HEK293T (cell line): Measurements from ENCODE around the gene ACTR1B.

Experiments
- CTCF ChIA-PET: fragments of 350-600 bp; formaldehyde crosslinking; extraction: SDS; loops from one replicate; lab custom pipeline; 2021; ENCODE audit warnings: antibody characterized with exemption, inconsistent platforms; lab: Yijun Ruan, JAX
- POLR2A ChIA-PET: fragments of 350-600 bp; formaldehyde crosslinking; extraction: SDS; loops from one replicate; lab custom pipeline; 2020; ENCODE audit warnings: antibody characterized with exemption, inconsistent platforms; lab: Yijun Ruan, JAX
- DNase-seq: peaks from one replicate; pipeline ENCODE4 v3.0.0; 2012; ENCODE audit warnings: mixed read lengths; ENCODE audit errors: extremely low spot score
- ARNT ChIP-seq: fragments of 450-650 bp; IDR thresholded peaks from 2 replicates; pipeline ENCODE4 v1.6.1; 2017; ENCODE audit warnings: mild to moderate bottlenecking
- BHLHE40 ChIP-seq: fragments of 450-650 bp; IDR thresholded peaks from 2 replicates; pipeline ENCODE4 v1.6.1; 2016; ENCODE audit warnings: mild to moderate bottlenecking, moderate library complexity, borderline replicate concordance
- CTBP1 ChIP-seq: fragments of 450-650 bp; IDR thresholded peaks from 2 replicates; pipeline ENCODE4 v1.6.1; 2016; ENCODE audit warnings: borderline replicate concordance
- ELF4 ChIP-seq: fragments of 450-650 bp; IDR thresholded peaks from 2 replicates; pipeline ENCODE4 v1.6.1; 2017; ENCODE audit warnings: antibody characterized with exemption
- FOXA1 ChIP-seq: fragments of 450-650 bp; IDR thresholded peaks from 2 replicates; pipeline ENCODE4 v1.6.1; 2016; ENCODE audit warnings: mild to moderate bottlenecking
- FOXK2 ChIP-seq: fragments of 450-650 bp; IDR thresholded peaks from 2 replicates; pipeline ENCODE4 v1.6.1; 2016; ENCODE audit warnings: mild to moderate bottlenecking
- FOXM1 ChIP-seq: fragments of 450-650 bp; IDR thresholded peaks from 2 replicates; pipeline ENCODE4 v1.6.1; 2017; ENCODE audit warnings: mild to moderate bottlenecking, borderline replicate concordance
- HDGF ChIP-seq: fragments of 450-650 bp; IDR thresholded peaks from 2 replicates; pipeline ENCODE4 v1.6.1; 2017; ENCODE audit warnings: antibody characterized with exemption, borderline replicate concordance
- L3MBTL2 ChIP-seq: fragments of 450-650 bp; conservative IDR thresholded peaks from 2 replicates; pipeline ENCODE4 v1.6.1; 2016; ENCODE audit warnings: mild to moderate bottlenecking
- LEF1 ChIP-seq: fragments of 450-650 bp; IDR thresholded peaks from 2 replicates; pipeline ENCODE4 v1.6.1; 2017; ENCODE audit warnings: mild to moderate bottlenecking, borderline replicate concordance
- NFRKB ChIP-seq: fragments of 450-650 bp; IDR thresholded peaks from 2 replicates; pipeline ENCODE4 v1.6.1; 2016; ENCODE audit warnings: mild to moderate bottlenecking, moderate library complexity
- PKNOX1 ChIP-seq: fragments of 450-650 bp; IDR thresholded peaks from 2 replicates; pipeline ENCODE4 v1.6.1; 2016
- SP1 ChIP-seq: fragments of 450-650 bp; IDR thresholded peaks from 2 replicates; pipeline ENCODE4 v1.6.1; 2017
- SUZ12 ChIP-seq: fragments of 450-650 bp; IDR thresholded peaks from 2 replicates; pipeline ENCODE4 v1.6.1; 2016; ENCODE audit warnings: mild to moderate bottlenecking
- TARDBP ChIP-seq: fragments of 450-650 bp; IDR thresholded peaks from 2 replicates; pipeline ENCODE4 v1.6.1; 2016
- ZNF384 ChIP-seq: fragments of 450-650 bp; IDR thresholded peaks from 2 replicates; pipeline ENCODE4 v1.6.1; 2016

ACTR1B gene

DNA sequence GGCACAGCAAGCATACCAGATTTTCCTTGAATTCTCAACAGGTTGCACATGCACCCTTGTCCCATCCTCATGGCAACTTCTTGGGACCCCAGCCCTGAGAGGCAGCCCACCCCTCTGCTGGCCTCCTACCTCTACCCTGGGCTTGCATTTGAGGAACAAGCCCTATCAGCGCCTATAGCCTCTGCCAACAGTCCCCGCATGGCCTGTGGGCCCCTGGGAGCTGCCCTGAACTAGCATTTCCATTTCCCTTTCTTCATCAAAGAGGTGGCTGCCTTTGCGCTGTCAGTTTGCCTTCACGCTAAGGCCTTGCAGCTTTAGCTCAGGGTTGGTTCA is 44.2 kb upstream of the ACTR1B start:
- no peak for DNase-seq
- TF ChIP-seq ARNT (no peak), FOXA1 (no peak), SUZ12 (no peak), CTBP1 (no peak), BHLHE40 (no peak), SP1 (no peak), LEF1 (no peak), ELF4 (no peak), L3MBTL2 (no peak), HDGF (no peak), PKNOX1 (no peak), TARDBP (no peak), FOXK2 (no peak), ZNF384 (no peak), FOXM1 (no peak), NFRKB (no peak)
- POLR2A ChIA-PET = interaction anchor here (1.5 kb wide), 1 partner anchor 117 kb away, joined by 5 read pairs; no protein-coding TSS in a partner anchor
- CTCF ChIA-PET = interaction anchor here (1.4 to 3.6 kb wide), 2 partner anchors 10 kb away, joined by 3 to 36 read pairs; no protein-coding TSS in a partner anchor

GRCh38 chr2:97707362-97708047 is 43.7 kb upstream of the ACTR1B start:
- CTCF ChIA-PET = interaction anchor here (1.4 to 3.6 kb wide), 2 partner anchors 9 to 11 kb away, joined by 3 to 36 read pairs; no protein-coding TSS in a partner anchor
- no peak for TF ChIP-seq FOXK2
- TF ChIP-seq HDGF = no peak
- TF ChIP-seq BHLHE40 = no peak
- TF ChIP-seq NFRKB = no peak
- no peak for TF ChIP-seq PKNOX1
- no peak for TF ChIP-seq LEF1
- no peak for TF ChIP-seq SUZ12
- TF ChIP-seq SP1 = no peak
- no peak for TF ChIP-seq ZNF384
- TF ChIP-seq L3MBTL2 = no peak
- no peak for TF ChIP-seq TARDBP
- no peak for TF ChIP-seq FOXM1
- TF ChIP-seq ELF4 = no peak
- no peak for TF ChIP-seq CTBP1
- TF ChIP-seq FOXA1 = no peak
- no peak for TF ChIP-seq ARNT
- POLR2A ChIA-PET = interaction anchor here (1.5 kb wide), 1 partner anchor 117 kb away, joined by 5 read pairs; no protein-coding TSS in a partner anchor
- no peak for DNase-seq

DNA sequence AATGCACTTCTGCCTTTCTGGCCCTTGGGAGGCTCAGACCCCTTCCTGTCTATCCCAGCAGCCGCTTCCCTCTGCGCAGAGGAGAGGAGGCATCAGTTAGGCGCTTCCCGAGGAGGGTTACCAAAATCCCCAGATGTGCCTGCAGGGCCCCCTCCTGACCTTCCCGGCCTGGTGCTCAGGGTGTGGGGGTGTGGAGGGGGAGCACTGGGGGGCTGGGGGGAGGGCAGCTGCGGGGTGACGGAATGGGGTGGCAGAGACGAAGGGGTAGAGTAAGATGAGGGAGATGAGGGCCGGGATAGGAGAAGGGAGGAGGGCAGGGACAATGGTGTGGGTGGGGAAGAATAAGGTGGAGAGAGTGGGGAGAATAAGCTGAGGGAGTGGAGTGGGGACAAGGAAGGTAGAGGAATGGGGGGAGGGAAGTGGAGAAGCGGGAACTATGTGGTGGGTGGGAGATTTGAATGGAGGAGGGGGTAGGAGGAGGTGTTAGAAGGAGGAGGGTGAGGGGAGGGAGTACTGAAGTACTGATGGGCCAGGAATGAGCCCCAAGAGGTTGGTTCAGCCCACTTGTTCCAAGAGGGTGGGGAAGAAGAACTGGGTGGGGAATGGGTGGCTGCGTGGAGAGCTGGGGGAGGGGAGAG is 43.0 kb upstream of the ACTR1B start:
- TF ChIP-seq BHLHE40 (no peak), L3MBTL2 (no peak), ZNF384 (no peak), LEF1 (no peak), ELF4 (no peak), SUZ12 (no peak), FOXK2 (no peak), PKNOX1 (no peak), TARDBP (no peak), FOXM1 (no peak), CTBP1 (no peak), HDGF (no peak), ARNT (no peak), NFRKB (no peak), FOXA1 (no peak), SP1 (no peak)
- ChIA-PET POLR2A (interaction anchor here (1.5 kb wide), 1 partner anchor 116 kb away, joined by 5 read pairs; no protein-coding TSS in a partner anchor), CTCF (interaction anchor here (3.6 kb wide), 1 partner anchor 8 kb away, joined by 36 read pairs; no protein-coding TSS in a partner anchor)
- DNase-seq = no peak

GRCh38 chr2:97706112-97706511 is 42.3 kb upstream of the ACTR1B start:
- POLR2A ChIA-PET = interaction anchor here (1.8 kb wide), 1 partner anchor 42 kb away, joined by 7 read pairs; the partner anchor contains the start of gene ACTR1B
- TF ChIP-seq BHLHE40 = no peak
- TF ChIP-seq FOXM1 = no peak
- TF ChIP-seq NFRKB = no peak
- no peak for TF ChIP-seq FOXA1
- DNase-seq = no peak
- CTCF ChIA-PET = no interaction called here

DNA sequence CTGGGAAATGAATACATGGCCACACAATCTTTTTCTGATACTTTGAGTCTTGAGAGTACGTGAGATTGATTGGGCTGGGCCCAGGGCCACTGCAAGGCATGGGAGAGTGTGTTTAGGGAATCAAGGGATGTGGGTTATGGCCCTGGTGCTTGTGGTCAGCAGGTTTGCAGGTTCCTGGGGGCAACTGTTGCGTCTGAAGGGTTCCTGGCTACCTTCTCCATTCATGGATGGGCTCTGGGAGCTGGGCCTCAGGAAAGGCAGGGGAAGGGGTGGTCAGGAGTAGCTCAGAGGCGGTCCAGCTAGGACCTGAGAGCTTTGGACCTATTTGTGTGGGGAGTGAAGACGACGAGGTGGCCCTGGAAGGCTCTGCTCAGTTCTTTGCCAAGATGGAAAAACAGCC is 41.1 kb upstream of the ACTR1B start:
- TF ChIP-seq SUZ12 (no peak), L3MBTL2 (no peak), HDGF (no peak), ARNT (no peak), TARDBP (no peak), ZNF384 (no peak), ELF4 (no peak), FOXA1 (no peak), FOXM1 (no peak), FOXK2 (no peak), NFRKB (no peak), SP1 (no peak), PKNOX1 (no peak), BHLHE40 (no peak), CTBP1 (no peak)
- CTCF ChIA-PET = no interaction called here
- POLR2A ChIA-PET = interaction anchor here (1.8 kb wide), 1 partner anchor 41 kb away, joined by 7 read pairs; the partner anchor contains the start of gene ACTR1B
- DNase-seq = no peak
